ENCODE data around the gene FOXO3. TPM values are rescaled to one million over a fixed set of nuclear protein-coding genes. Genes with fewer than 3 reads are reported as not detected.

FOXO3 gene
- total RNA-seq, 1 donor from 2014 or later: 34.6 TPM

DNA sequence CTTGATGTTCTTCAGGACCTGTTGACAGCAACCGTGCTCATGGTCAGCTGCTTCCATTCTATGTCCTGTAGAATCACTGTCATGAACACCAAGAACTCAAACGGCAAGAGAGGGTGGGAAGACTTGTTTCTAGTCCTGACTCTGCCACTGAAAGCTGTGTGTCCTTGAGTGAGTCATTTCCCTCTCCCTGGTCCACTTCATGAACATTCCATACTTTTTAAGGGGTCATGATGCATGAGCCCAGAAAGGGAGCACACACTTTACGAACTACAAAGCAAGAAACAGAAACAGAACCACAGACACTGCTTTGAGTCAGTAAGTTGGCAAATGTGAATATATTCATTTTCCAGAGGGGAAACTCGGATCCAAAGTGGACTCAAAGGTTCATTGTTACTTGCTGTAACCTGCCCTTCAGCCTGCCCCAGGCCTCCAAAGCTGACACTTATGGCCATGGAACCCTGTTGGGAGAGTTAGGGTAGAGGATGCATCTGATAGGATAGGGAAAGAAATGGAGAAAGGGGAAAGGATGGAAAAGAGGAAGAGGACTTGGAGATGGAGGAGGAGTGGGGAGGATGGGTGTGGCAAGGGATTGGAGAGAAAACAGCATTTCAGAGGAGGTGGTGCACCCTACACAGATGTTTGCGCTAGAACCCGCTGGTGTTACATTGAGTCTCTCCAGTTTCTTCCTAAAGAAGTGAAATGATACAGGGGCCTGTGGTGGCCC, 129.8 kb downstream of the FOXO3 start:
- Mint-ChIP-seq H3K4me3 (ENCODE audit: unreplicated experiment) (no peak overlapping the region), H3K27ac (ENCODE audit: unreplicated experiment) (no peak overlapping the region)

DNA sequence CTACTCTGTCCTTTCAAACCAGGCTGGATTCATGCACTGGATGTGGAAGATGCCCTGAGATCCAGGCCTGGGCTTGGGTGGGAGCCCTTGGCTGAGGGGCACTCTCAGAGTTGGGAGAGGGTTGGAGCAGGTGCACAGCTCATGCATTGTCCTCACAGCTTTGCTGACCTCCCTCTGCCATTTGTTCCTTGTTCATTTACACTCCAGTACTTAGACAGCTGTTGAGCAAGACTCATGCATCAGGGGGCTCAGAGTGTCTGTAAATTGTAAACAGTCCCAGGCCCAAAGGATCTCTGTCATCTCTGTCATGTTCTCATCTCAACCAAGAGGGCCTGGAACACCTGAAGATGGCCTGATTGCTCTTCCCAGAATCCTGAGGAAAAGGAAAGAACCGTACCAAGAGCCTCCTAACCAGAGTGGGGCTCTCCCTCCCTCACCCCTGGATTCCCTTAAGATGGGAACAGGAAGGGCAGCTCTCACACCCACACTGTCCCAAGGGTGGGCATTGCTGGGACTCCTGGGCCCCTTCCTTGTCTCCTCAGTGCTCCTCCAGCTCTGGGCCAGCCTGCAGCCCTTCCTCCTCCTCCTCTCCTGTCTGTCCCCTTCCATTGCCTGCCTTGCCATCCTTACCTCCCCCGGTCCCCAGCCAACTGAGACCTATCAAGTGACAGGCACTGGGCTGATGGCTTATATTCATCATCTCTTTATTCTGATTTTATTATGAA, 132.9 kb downstream of the FOXO3 start:
- Mint-ChIP-seq H3K4me3 (ENCODE audit: unreplicated experiment) (no peak overlapping the region), H3K4me1 (ENCODE audit: unreplicated experiment) (peaks cover 2% of the 10 kb centered on the region), H3K36me3 (ENCODE audit: low read depth, unreplicated experiment) (no peaks in the 10 kb centered on the region), H3K27ac (ENCODE audit: unreplicated experiment) (no peak overlapping the region), H3K9me3 (ENCODE audit: unreplicated experiment) (no peaks in the 10 kb centered on the region), H3K27me3 (ENCODE audit: unreplicated experiment) (no peaks in the 10 kb centered on the region)
- TF ChIP-seq, protein P1, sequence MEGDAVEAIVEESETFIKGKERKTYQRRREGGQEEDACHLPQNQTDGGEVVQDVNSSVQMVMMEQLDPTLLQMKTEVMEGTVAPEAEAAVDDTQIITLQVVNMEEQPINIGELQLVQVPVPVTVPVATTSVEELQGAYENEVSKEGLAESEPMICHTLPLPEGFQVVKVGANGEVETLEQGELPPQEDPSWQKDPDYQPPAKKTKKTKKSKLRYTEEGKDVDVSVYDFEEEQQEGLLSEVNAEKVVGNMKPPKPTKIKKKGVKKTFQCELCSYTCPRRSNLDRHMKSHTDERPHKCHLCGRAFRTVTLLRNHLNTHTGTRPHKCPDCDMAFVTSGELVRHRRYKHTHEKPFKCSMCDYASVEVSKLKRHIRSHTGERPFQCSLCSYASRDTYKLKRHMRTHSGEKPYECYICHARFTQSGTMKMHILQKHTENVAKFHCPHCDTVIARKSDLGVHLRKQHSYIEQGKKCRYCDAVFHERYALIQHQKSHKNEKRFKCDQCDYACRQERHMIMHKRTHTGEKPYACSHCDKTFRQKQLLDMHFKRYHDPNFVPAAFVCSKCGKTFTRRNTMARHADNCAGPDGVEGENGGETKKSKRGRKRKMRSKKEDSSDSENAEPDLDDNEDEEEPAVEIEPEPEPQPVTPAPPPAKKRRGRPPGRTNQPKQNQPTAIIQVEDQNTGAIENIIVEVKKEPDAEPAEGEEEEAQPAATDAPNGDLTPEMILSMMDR (IDR thresholded peaks at IDR 0.05; ENCODE audit: unreplicated experiment): no peak
- no peak for DNase-seq (ENCODE audit: low spot score)

More for the DNA sequence above, 129.8 kb downstream of the FOXO3 start:
- H3K36me3 Mint-ChIP-seq (ENCODE audit: low read depth, unreplicated experiment): no peaks in the 10 kb centered on the region
- TF ChIP-seq, protein P1 (IDR thresholded peaks at IDR 0.05; ENCODE audit: unreplicated experiment): no peak
- no peaks in the 10 kb centered on the region for H3K9me3 Mint-ChIP-seq (ENCODE audit: unreplicated experiment)
- peaks cover 21% of the 10 kb centered on the region for H3K4me1 Mint-ChIP-seq (ENCODE audit: unreplicated experiment)
- H3K27me3 Mint-ChIP-seq (ENCODE audit: unreplicated experiment): no peaks in the 10 kb centered on the region
- DNase-seq (ENCODE audit: low spot score): no peak

DNA sequence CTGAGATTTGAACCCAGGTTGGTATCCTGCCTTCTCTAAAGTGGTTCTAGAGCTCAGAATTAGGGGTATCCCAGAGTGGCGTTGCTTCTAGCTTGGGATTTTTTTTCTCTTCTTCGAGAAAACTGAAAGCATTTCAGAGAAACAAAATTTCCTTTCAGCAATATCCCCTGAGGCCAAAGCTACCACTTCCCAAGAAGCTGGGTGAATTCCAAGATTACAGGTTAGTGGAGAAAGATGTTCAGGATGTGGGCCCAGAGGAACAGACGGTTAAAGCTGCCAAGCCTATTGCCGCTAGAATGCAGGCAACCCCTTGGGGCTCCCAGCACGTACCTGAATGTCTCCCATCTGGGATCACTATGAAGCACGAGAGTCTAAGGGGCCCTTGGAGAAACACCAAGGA, 134.1 kb downstream of the FOXO3 start:
- Mint-ChIP-seq H3K27ac (ENCODE audit: unreplicated experiment) (no peak overlapping the region), H3K4me3 (ENCODE audit: unreplicated experiment) (no peak overlapping the region), H3K27me3 (ENCODE audit: unreplicated experiment) (no peaks in the 10 kb centered on the region), H3K36me3 (ENCODE audit: low read depth, unreplicated experiment) (no peaks in the 10 kb centered on the region), H3K4me1 (ENCODE audit: unreplicated experiment) (peaks cover 2% of the 10 kb centered on the region), H3K9me3 (ENCODE audit: unreplicated experiment) (no peaks in the 10 kb centered on the region)
- TF ChIP-seq, protein P1 (IDR thresholded peaks at IDR 0.05; ENCODE audit: unreplicated experiment): no peak
- DNase-seq (ENCODE audit: low spot score): no peak

DNA sequence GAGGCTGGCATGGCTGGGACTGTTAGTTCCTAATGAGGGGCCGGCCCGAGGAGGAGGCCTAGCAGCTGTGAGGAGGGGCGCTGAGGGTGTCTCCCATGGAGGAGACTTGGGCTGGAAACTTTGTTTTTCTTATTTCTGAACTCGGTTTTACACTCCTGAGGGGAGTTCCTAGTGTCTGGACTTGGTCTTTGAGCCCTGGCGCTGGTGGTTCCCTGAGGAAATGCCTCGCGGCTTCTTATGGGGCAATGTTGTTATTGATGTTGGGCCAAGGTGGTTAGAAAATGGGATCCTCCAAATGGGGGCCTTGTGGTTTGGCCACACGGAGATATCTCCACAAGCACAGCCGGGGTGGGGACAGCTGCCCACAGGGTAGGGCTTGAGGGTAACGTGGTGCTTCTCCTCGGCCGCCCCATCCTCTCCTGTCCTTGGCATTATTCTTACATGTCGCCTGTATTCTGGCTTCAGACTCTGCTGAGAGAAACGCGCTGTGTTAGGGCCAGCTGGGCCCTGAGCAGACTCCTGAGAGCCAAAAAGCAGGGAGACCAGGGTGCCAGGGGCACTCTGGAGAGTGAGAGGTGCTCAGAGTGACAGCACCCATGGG, 136.9 kb downstream of the FOXO3 start:
- no peaks in the 10 kb centered on the region for H3K9me3 Mint-ChIP-seq (ENCODE audit: unreplicated experiment)
- no peaks in the 10 kb centered on the region for H3K4me1 Mint-ChIP-seq (ENCODE audit: unreplicated experiment)
- TF ChIP-seq, protein P1 (IDR thresholded peaks at IDR 0.05; ENCODE audit: unreplicated experiment): no peak
- no peak overlapping the region for H3K27ac Mint-ChIP-seq (ENCODE audit: unreplicated experiment)
- no peak for DNase-seq (ENCODE audit: low spot score)
- H3K36me3 Mint-ChIP-seq (ENCODE audit: low read depth, unreplicated experiment): peaks cover 11% of the 10 kb centered on the region
- no peak overlapping the region for H3K4me3 Mint-ChIP-seq (ENCODE audit: unreplicated experiment)
- H3K27me3 Mint-ChIP-seq (ENCODE audit: unreplicated experiment): no peaks in the 10 kb centered on the region

All from endothelial cell (in vitro differentiated cells).